Astrocyte (in vitro differentiated cells and primary cell): Measurements from ENCODE around the gene WNT3A.

Experiments
- CTCF ChIP-seq: IDR thresholded peaks from 2 replicates; pipeline ENCODE4 v1.5.1; 2011; ENCODE audit warnings: low read depth, mild to moderate bottlenecking, inconsistent platforms, low read length, moderate library complexity; ENCODE audit not compliant: insufficient read depth
- EZH2 ChIP-seq: IDR thresholded peaks from 2 replicates; pipeline ENCODE4 v1.6.1; 2012; ENCODE audit warnings: mild to moderate bottlenecking, low read length, inconsistent platforms; ENCODE audit not compliant: insufficient read depth

- TF ChIP-seq CTCF (no peak), EZH2 (no peak)
Observed at GRCh38 chr1:228013935-228014930, 7.4 kb downstream of the WNT3A start.
